ENCODE measurements around the gene ABR.
"Not testable (repeated sequence)": the region's sequence is repeated elsewhere in the genome, so short reads cannot be mapped to it uniquely, and the experiment has no call there.

ABR gene

DNA sequence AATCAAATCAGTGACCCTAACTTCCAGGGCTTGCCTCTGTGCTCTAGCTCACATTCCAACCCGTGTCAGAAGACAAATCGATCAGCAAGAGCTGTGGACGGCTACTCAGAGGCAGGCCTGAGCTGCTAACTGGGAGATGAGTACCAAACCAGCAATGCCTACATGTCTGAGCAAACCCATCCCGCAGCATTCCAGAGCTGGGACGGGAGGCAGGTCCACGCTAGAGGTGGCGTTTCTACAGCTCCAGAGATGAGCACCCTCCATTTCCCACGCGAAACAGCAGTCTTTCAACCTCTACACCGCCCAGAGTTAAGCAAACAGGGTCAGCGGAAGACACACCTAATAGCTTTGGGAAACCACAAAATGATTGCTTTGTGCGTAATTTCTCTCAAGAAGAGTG, 206.7 kb downstream of the ABR start:
- DNase-seq, result no peak

DNA sequence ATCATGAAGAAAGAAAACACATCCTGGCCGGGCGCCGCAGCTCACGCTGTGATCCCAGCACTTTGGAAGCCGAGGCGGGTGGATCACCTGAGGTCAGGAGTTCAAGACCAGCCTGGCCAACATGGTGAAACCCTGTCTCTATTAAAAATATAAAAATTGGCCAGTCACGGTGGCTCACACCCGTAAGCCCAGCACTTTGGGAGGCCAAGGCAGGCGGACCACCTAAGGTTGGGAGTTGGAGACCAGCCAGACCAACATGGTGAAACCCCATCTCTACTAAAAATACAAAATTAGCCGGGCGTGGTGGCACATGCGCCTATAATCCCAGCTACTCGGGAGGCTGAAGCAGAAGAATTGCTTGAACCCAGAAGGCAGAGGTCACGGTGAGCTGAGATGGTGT, 207.9 kb downstream of the ABR start:
- not testable (repeated sequence) for DNase-seq

DNA sequence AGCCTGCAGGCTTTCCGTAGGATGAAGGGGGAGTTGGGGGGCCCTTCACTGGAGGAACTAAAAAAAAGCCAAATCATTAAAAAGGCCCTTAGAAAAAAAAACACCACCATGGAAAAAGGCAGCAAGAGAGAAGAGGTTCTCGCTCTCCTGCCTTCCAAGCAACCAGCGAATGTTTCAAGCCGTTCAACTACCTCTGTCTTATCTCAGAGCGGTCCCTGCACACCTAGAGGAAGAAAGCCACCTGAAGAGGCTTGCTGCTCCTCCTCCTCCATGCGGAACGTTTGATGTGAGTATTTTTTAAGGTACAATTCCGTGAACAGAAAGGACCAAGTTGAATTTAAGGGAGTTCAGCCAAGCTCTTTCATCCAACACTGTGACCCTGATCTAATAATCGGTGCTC, 209.4 kb downstream of the ABR start:
- no peak for DNase-seq

DNA sequence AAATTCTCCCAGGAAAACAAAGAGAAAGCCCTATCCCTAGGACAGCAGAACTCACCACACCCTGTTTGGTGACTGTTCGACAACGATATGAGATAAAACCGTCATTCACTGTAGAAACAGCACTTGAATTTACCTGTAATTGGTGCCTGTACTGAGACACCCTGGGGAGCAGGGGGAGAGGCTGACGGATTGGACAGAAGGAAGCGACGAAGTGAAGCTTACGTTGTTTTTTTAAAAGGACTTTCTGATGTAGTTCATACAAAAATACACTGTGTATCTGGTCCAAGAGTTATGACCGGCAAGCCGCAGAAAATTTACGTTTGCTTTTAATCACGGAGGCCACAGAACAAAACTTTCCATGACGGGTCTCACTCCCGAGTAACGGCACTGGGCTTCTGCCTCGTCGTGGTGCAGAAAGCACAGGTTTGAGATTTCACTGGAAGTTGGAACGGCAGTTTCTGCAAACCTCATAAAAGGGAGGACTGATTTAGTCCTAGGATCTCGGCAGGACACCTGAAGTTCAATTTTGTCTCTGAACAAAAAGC, 209.9 kb downstream of the ABR start:
- DNase-seq, result no peak

DNA sequence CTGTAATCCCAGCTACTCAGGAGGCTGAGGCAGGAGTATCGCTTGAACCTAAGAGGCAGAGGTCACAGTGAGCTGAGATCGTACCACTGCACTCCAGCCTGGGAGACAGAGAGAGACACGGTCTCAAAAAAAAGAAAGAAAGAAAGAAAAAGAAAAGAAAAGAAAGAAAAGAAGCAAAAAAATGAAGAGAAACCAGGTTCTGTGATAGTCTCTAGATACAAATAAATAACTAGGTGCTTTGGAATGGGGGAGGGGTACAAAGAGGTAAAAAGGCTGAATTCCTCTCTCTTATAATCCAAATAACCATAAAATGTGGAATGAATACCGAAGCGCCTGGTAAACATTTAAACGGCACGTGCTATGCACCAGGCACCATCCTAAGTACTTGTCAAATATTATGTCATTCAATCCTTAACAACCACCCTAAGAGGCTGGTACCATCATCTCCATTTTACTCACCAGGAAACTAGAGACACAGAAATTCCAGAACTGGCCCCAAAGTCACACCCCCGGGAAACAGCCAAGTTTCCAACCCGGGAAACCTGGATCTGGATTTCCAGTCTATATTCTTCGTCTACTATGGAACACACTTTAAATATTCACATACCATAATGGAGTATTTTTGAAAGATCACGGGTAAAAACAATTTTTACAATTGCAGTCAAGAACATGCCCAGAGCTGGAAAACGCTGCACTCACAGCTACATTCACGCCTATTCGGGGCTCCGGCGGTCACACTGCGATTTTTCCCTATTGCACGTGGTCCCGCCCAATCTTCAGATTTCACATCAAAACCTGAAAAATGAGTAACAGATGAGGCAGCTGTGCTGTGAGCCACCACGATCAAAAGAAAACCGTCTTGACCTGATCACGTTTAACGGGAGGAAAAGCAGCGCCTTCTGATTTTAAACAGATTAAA, 210.7 kb downstream of the ABR start:
- DNase-seq, result no peak

DNA sequence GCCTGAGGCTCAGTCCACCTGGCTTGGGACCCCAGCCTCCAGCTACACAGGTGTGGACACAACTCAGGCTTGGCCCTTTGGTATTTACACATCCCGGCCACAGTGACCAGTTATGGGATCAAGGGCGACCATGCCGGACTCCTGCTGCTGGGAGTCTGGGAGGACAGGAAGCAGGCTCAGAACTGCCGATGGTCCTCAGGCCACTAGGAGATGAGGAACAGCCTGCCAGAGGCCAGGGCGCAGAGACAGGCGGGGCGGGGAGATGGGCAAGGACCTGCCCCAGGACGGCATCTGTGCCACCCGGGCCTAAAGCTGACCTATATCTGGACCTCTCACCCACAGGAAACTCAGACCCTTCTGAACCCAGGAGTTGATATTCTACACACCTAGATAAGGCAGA, 212.7 kb downstream of the ABR start:
- DNase-seq, result no peak

DNA sequence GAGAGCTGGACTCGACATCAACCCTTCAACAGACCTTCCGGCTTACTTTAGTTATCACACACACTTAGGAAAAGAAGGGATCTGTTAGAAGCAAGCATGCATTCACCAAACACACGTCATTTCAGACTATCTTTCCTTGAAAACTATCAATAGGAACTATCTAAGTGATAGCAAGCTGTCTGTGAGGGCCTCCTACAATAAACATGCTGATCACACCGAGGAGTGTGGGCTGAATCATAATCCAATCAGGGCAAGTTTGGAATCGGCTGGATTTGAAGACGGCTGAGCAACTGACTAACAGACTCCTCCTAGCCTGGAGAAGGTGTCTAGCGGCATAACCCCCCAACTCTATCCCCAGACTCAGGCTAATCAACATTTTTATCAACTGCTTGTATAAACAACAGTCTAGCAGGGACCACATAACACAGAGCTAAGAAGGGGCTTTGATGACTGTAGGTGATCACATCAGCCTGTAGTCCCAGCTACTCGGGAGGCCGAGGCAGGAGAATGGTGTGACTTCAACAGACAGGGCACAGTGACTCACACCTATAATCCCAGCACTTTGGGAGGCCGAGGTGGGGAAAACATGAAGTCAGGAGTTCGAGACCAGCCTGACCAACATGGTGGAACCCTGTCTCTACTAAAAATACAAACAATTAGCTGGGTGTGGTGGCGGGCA, 214.3 kb downstream of the ABR start:
- DNase-seq, result no peak

DNA sequence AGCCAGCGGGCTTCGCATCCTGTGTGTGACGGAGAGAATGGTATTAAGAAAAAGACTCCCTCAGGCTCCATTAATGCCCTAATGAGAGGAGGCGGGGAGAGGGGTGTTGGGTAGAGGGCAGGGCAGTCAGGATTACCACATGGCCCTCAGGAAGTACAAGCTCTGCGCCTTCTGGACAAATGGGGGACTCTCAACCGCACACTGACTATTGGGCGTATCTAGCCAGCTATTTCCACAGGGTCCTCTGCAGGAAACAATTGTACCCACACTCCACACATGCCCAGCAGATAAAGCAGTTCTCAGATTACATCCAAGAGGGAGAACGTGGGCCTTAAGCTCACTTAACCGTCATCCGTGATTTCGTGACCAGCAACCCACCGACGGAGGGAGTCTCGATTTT, 214.9 kb downstream of the ABR start:
- no peak for DNase-seq

DNA sequence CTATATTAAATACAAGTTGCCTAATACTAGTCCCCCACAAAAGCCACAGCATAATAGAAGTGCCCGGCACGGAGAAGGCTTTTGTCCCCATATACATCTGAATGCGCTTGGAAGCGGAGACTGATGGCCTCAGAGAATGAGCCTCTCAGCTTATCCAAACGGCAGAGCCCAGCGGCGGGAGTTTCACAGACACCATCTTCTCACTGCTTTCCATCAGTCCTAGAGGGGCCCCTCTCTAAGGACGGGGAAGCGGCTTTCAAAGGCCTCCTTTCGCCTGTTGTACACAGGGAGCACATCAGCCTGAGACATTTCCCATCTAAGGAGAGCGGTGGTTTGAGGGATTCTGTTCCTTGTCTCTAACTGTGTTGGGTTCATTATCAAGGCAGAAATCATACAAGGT, 217.1 kb downstream of the ABR start:
- no peak for DNase-seq

DNA sequence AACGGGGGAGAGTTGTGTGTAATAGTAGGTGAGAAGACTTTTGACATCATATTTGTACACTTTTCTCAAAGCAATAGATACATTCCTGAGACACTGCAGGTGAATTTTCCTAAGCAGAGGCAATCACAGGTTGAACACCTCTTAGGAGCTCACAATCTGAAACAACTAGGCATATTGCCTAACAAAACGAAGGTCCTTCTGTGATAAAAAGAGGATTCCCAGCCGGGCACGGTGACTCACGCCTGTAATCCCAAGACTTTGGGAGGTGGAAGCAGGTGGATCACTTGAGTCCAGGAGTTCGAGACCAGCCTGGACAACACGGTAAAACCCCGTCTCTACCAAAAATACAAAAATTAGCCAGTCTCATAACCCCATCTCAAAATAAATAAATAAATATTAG, 217.6 kb downstream of the ABR start:
- DNase-seq, result no peak

DNA sequence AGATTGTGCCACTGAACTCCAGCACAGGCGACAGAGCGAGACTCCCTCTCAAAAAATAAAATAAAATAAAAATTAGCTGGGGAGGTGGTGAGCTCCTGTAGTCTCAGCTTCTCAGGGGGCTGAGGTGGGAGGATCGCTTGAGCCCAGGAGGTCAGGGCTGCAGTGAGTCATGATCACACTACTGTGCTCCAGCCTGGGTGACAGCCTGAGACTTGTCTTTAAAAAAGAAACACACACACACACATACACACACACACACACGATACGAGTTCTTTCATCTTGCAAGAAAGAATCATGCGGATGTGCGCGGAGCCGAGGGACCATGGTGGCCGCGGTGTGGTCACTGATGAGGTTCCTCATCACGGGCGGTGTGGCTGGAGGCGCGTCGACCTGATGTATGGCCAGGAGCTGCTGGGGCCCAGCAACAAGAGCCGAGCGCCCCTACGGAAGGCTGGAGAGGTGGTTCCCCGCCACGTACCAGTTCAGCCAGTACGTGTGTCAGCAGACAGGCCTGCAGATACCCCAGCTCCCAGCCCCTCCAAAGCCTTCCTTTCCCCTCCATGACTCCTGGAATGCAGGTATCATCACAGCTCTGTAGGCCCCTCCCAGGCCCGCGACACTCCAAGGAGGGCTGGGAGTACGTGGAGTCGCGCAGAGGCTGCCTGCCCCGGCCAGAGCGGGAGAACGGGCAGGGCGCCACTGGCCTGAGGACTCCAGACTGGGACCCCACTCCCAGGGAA, 220.9 kb downstream of the ABR start:
- DNase-seq, result no peak

DNA sequence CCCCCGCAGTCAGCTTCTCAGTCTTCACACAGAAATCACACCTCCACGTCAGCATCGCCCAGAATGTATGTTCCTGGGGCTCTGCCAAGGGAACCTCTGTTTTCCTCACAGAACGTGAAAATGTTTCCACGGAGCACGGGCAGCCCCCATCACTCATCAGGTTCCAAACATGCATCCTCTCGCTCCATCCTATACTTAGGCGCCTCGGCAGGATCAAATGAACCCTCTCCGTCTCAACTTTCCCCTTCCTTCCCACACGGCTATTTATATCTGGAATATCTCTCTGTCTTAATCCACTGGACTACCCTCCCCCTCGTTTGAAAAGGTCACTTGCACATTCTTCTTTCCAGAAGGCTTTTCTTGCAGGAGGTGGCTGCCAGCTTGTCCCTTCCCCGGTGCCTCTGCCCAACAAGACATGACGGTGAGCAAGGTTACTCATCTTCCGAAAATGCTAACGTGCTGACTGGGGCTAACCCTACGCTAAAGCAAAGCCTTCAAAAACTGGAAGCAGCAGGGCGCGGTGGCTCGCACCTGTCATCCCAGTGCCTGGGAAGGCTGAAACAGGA, 221.8 kb downstream of the ABR start:
- DNase-seq, result no peak

DNA sequence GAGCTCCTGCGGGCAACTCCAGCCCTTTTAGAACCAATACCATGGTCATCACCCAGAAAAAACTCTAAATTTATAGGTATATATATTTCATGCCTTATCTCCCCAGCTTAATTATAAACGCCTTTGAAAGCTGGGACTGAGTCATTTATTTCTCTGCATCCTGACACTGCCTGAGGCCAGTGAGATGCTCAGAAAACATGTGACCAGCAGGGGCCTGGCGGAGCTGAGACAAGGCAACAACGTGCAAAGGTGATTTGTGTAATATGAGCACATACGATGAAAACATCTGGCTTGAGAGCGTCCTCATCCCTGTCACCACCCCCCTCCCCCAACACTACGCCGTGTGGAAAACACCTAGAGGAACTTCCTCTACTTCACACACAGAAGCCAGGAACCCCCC, 222.9 kb downstream of the ABR start:
- no peak for DNase-seq

DNA sequence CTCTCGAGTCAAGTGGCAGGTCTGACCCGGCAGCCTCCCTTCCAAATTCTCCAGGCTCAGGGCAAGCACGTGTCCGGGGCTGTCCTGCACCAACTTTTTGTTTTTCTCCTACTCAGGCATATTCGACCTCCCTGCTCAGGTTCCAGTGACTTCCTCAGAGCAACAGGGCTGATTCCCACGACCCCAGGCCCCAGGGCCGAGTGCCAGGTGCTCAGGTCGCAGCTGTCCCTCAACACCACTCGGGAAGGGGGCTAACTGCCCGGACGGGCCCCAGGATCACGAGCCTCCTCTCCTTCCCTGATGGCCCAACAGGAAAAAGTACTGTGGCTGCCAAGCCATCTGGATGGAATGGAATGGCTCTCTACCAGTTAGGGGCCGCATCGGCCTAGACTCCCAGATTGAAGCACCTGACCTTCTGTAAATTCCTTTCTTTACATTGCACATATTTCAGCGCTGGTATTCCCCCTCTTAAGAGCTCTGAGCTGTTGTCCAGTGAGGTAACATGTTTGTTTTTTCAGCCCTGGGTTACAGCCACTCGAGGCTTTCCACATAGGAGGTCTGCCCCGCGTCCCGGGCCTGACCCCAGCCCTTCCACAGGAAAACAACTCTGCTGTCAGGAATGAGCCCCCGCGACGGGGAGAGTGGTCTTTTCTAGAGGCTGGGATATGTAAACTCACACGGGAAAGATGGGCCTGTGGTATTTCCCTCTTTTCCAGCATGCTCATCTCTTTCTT, 225.2 kb downstream of the ABR start:
- no peak for DNase-seq

DNA sequence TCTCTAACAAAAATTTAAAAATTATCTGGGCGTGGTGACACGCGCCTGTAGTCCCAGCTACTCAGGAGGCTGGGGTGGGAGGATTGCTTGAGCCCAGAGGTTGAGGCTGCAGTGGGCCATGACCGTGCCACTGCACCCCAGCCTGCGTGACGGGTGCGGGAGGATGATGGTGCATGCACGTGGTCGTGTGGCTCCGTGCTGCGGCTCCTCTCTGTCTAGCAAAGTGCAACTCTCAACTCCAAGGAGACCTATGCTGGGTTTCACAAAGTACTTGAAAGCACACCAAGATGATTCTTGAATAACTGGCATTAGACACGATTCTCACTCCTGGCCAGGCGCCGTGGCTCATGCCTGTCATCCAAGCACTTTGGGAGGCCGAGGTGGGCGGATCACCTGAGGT, 226.0 kb downstream of the ABR start:
- DNase-seq, result no peak
